ENCODE measurements around the gene PEPD.

The PEPD gene

GRCh38 chr19:33346665-33347064, 174.9 kb downstream of the PEPD start:
- no peak for DNase-seq

- no peak for DNase-seq
Observed at GRCh38 chr19:33345163-33345562, 176.4 kb downstream of the PEPD start.

GRCh38 chr19:33344573-33344925, 177.0 kb downstream of the PEPD start:
- no peak for DNase-seq

GRCh38 chr19:33343859-33344572, 177.6 kb downstream of the PEPD start:
- peak; percentile 10 for DNase-seq

GRCh38 chr19:33343301-33343700, 178.3 kb downstream of the PEPD start:
- DNase-seq, result no peak

- no peak for DNase-seq
Observed at GRCh38 chr19:33340991-33341390, 180.6 kb downstream of the PEPD start.

GRCh38 chr19:33339016-33339984, 182.3 kb downstream of the PEPD start:
- DNase-seq, result no peak
